Activated naive CD8-positive, alpha-beta T cell treated with anti-CD3 and anti-CD28 coated beads for 36 hours (primary cell): ENCODE data around the gene DHRS1. TPM values are rescaled to one million over a fixed set of nuclear protein-coding genes. Genes with fewer than 3 reads are reported as not detected.
A peak's percentile ranks its signal among the peaks of the same experiment; 100 is the strongest.
"Not testable (repeated sequence)": the region's sequence is repeated elsewhere in the genome, so short reads cannot be mapped to it uniquely, and the experiment has no call there.

Experiments
- DNase-seq: peaks from one replicate; pipeline ENCODE4 v3.0.0; 2021
- H3K27ac Mint-ChIP-seq: one replicate; pipeline ENCODE4 v1.8.0; 2022; ENCODE audit warnings: mild to moderate bottlenecking, moderate library complexity, mixed read lengths
- H3K27me3 Mint-ChIP-seq: one replicate; pipeline ENCODE4 v1.8.0; 2022; ENCODE audit warnings: mild to moderate bottlenecking, mixed read lengths
- H3K36me3 Mint-ChIP-seq: one replicate; pipeline ENCODE4 v1.8.0; 2021; ENCODE audit warnings: mild to moderate bottlenecking, mixed read lengths
- H3K4me1 Mint-ChIP-seq: one replicate; pipeline ENCODE4 v1.8.0; 2021; ENCODE audit warnings: mixed read lengths
- H3K4me3 Mint-ChIP-seq: one replicate; pipeline ENCODE4 v1.8.0; 2022; ENCODE audit warnings: mild to moderate bottlenecking, moderate library complexity, mixed read lengths
- H3K9me3 Mint-ChIP-seq: one replicate; pipeline ENCODE4 v1.8.0; 2022; ENCODE audit warnings: mixed read lengths
- total RNA-seq, 2 experiments: library from RNA; stranded (reverse); gene quantifications; one replicate each; pipeline ENCODE4 v1.2.3, GENCODE V29; 2021

The DHRS1 gene
- total RNA-seq, 2 experiments from 2014 or later: 7.4 to 8.6 TPM

DNA sequence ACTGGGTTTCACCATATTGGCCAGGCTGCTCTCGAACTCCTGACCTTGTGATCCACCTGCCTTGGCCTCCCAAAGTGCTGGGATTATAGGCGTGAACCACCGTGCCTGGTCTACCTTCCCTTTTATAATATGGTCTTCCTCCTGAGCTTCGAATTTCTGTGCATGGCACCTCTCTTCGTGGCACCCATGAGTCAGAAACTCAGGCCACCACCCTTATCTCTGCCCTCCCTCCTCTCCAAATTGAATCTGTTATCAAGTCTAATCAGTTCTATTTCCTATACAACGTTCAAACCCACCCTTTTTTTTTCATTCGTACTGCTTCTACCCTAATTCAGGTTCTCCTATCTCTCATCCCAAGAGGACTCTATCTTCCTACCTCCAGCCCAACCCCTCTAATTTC lies 52.2 kb downstream of the DHRS1 start:
- no peak for DNase-seq
- H3K4me1 Mint-ChIP-seq: peaks cover 40% of the 10 kb centered on the region
- H3K4me3 Mint-ChIP-seq: peak overlapping the region; percentile 30

DNA sequence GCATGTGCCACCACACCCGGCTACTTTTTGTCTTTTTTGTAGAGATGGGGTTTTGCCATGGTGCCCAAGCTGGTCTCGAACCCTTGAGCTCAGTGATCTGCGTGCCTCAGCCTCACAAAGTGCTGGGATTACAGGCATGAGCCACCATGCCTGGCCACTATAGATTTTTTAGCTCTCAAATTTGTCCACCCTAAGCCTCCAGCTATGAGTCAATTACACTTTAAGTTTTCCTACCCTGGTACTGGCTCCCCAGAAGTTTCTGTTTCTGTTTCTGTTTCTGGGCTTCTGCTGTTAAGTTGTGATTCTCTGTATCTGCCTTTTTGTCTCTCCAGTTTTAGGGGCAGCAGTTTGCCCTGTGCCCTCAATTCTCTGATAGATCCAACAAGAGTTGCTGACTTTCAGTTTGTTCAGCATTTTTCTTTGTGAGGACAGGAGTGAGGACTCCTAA lies 52.8 kb downstream of the DHRS1 start:
- Mint-ChIP-seq H3K36me3 (peaks cover 2% of the 10 kb centered on the region), H3K9me3 (no peaks in the 10 kb centered on the region), H3K27me3 (no peaks in the 10 kb centered on the region), H3K27ac (peak overlapping the region; percentile 84), H3K4me3 (peak overlapping the region; percentile 49), H3K4me1 (peaks cover 40% of the 10 kb centered on the region)
- DNase-seq: peak; percentile 21

More for the DNA sequence above, 52.2 kb downstream of the DHRS1 start:
- peak overlapping the region; percentile 77 for H3K27ac Mint-ChIP-seq
- no peaks in the 10 kb centered on the region for H3K27me3 Mint-ChIP-seq
- H3K36me3 Mint-ChIP-seq: peaks cover 2% of the 10 kb centered on the region
- no peaks in the 10 kb centered on the region for H3K9me3 Mint-ChIP-seq

DNA sequence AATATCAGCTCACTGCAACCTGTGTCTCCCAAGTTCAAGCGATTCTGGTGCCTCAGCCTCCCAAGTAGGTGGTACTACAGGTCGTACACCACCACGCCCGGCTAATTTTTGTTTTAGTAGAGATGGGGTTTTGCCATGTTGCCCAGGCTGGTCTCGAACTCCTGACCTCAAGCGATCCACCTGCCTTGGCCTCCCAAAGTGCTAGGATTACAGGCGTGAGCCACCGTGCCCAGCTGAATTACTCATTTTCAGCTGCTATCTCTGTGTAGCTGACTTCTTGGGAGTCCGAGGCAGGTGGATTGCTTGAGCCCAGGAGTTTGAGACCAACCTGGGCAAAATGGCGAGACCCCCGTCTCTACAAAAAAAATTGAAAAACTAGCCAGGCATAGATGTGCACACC lies 54.2 kb downstream of the DHRS1 start:
- H3K4me1 Mint-ChIP-seq: peaks cover 44% of the 10 kb centered on the region

DNA sequence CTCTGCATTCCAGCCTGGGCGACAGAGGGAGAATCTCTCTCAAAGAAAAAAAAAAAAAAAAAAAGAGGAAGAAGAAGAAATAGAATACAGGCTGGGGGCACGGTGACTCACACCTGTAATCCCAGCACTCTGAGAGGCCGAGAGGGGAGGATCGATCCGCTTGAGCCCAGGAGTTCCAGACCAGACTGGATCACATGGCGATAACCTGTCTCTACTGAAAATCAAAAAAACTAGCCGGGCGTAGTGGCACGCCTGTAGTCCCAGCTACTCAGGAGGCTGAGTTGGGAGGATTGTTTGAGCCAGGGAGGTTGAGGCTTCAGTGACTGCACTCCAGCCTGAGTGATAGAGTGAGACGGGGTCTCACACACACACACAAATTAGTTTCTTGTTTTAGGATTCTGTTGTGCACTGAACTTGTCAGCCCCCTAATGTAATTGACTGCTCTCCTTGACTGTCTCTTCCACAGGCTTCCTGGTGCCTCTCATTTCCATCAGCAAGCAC lies 56.2 kb downstream of the DHRS1 start:
- H3K27ac Mint-ChIP-seq: peak overlapping the region; percentile 100
- peaks cover 12% of the 10 kb centered on the region for H3K36me3 Mint-ChIP-seq
- peaks cover 49% of the 10 kb centered on the region for H3K4me1 Mint-ChIP-seq
- no peaks in the 10 kb centered on the region for H3K27me3 Mint-ChIP-seq
- peak overlapping the region; percentile 90 for H3K4me3 Mint-ChIP-seq
- DNase-seq: no peak
- H3K9me3 Mint-ChIP-seq: no peaks in the 10 kb centered on the region

More for the DNA sequence above, 54.2 kb downstream of the DHRS1 start:
- H3K27ac Mint-ChIP-seq, DNase-seq, H3K27me3 Mint-ChIP-seq, H3K36me3 Mint-ChIP-seq, H3K9me3 Mint-ChIP-seq, H3K4me3 Mint-ChIP-seq: not testable (repeated sequence)

DNA sequence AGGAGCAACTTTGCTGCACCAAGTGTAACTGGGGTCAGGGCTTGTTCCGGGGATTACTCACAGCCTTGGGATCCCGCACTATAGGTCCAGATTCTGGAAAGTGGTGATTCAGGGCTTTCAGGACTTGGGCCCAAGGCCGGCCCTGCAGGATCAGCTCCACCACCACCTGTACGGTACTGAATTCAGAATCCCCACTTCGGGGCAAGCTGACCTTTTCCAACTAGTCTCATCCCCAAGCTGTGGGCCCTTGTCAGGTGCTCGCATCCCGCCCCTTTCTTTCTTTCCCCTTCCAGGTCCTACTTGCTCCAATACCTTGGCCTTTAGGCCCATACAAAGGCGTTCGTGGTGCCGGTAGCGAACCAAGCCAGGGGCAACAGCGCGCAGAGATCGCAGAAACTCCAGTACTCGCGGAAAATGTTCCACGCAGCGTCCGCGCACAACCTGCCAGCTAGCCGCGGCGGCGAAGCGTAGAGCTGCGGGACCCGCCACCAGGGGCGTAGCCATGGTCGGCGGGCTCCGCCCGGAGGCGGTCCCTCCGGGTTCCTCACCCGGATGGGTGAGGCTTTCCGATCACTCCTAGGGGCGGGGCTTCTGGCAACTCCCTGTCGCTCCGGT lies 57.6 kb downstream of the DHRS1 start:
- peak overlapping the region; percentile 100 for H3K27ac Mint-ChIP-seq
- peaks cover 49% of the 10 kb centered on the region for H3K4me1 Mint-ChIP-seq
- peak; percentile 96 for DNase-seq
- H3K9me3 Mint-ChIP-seq: no peaks in the 10 kb centered on the region
- H3K27me3 Mint-ChIP-seq: no peaks in the 10 kb centered on the region
- peaks cover 26% of the 10 kb centered on the region for H3K36me3 Mint-ChIP-seq
- peak overlapping the region; percentile 90 for H3K4me3 Mint-ChIP-seq

Other genes starting within 250 kb of the DHRS1 start
- under 1 TPM; 0.43 to 0.56 TPM for gene CARMIL3, start 247.8 kb downstream of the DHRS1 start, total RNA-seq
- gene CPNE6, start 228.2 kb downstream of the DHRS1 start, total RNA-seq: not detected
- 100 to 1,000 TPM; 110 TPM for gene PCK2, start 205.5 kb downstream of the DHRS1 start, total RNA-seq
- 10 to 100 TPM; 56.0 to 56.7 TPM for gene DCAF11, start 185.0 kb downstream of the DHRS1 start, total RNA-seq
- gene NRL, start 184.8 kb downstream of the DHRS1 start, total RNA-seq: 1 to 10 TPM; 1.8 to 2.6 TPM
- under 1 TPM in 1 of 2 experiments, not detected in 1; 0.29 TPM for gene FITM1, start 169.1 kb downstream of the DHRS1 start, total RNA-seq
- gene PSME1, start 163.6 kb downstream of the DHRS1 start, total RNA-seq: 100 to 1,000 TPM; 476 to 479 TPM
- 10 to 100 TPM; 39.1 to 40.1 TPM for gene EMC9, start 158.2 kb downstream of the DHRS1 start, total RNA-seq
- 100 to 1,000 TPM; 541 to 558 TPM for gene PSME2, start 153.2 kb downstream of the DHRS1 start, total RNA-seq
- gene RNF31, start 152.3 kb downstream of the DHRS1 start, total RNA-seq: 10 to 100 TPM; 82.2 to 86.5 TPM
- 100 to 1,000 TPM; 133 to 136 TPM for gene IRF9, start 138.5 kb downstream of the DHRS1 start, total RNA-seq
- gene REC8, start 127.7 kb downstream of the DHRS1 start, total RNA-seq: 10 to 100 TPM; 28.9 to 29.2 TPM
- gene IPO4, start 111.0 kb downstream of the DHRS1 start, total RNA-seq: 100 to 1,000 TPM; 152 to 161 TPM
- 10 to 100 TPM; 20.7 to 22.5 TPM for gene TM9SF1, start 104.3 kb downstream of the DHRS1 start, total RNA-seq
- not detected for gene TSSK4, start 94.1 kb downstream of the DHRS1 start, total RNA-seq
- 10 to 100 TPM; 54.4 to 58.9 TPM for gene CHMP4A, start 86.3 kb downstream of the DHRS1 start, total RNA-seq
- gene MDP1, start 83.7 kb downstream of the DHRS1 start, total RNA-seq: 10 to 100 TPM; 19.4 to 20.9 TPM
- gene NEDD8, start 67.4 kb downstream of the DHRS1 start, total RNA-seq: 100 to 1,000 TPM; 194 to 201 TPM
- 10 to 100 TPM; 44.5 to 48.4 TPM for gene GMPR2, start 66.9 kb downstream of the DHRS1 start, total RNA-seq
- 10 to 100 TPM; 68.2 to 71.1 TPM for gene TINF2, start 57.2 kb downstream of the DHRS1 start, total RNA-seq
- 1 to 10 TPM; 2.6 to 3.3 TPM for gene TGM1, start 36.6 kb downstream of the DHRS1 start, total RNA-seq
- 10 to 100 TPM; 34.5 to 36.1 TPM for gene RABGGTA, start 28.2 kb downstream of the DHRS1 start, total RNA-seq
- gene NOP9, start 70 bp upstream of the DHRS1 start, total RNA-seq: 10 to 100 TPM; 40.9 to 45.0 TPM
- gene CIDEB, start 8.2 kb upstream of the DHRS1 start, total RNA-seq: 1 to 10 TPM; 6.0 to 6.7 TPM
- 10 to 100 TPM; 11.5 TPM for gene LTB4R2, start 10.4 kb upstream of the DHRS1 start, total RNA-seq
- gene LTB4R, start 11.7 kb upstream of the DHRS1 start, total RNA-seq: 10 to 100 TPM in 1 of 2 experiments, 1 to 10 TPM in 1; 9.3 to 10.3 TPM
- gene ADCY4, start 35.3 kb upstream of the DHRS1 start, total RNA-seq: 1 to 10 TPM in 1 of 2 experiments, under 1 TPM in 1; 0.70 to 1.0 TPM
- gene RIPK3, start 40.2 kb upstream of the DHRS1 start, total RNA-seq: 1 to 10 TPM; 5.4 to 6.3 TPM
- gene NFATC4, start 68.4 kb upstream of the DHRS1 start, total RNA-seq: 1 to 10 TPM in 1 of 2 experiments, under 1 TPM in 1; 0.54 to 1.1 TPM
- under 1 TPM; 0.08 to 0.10 TPM for gene NYNRIN, start 99.2 kb upstream of the DHRS1 start, total RNA-seq
- gene CBLN3, start 129.9 kb upstream of the DHRS1 start, total RNA-seq: 1 to 10 TPM; 5.5 to 6.4 TPM
- gene KHNYN, start 130.2 kb upstream of the DHRS1 start, total RNA-seq: 10 to 100 TPM; 47.3 to 48.7 TPM
- 10 to 100 TPM; 57.8 to 59.0 TPM for gene SDR39U1, start 143.0 kb upstream of the DHRS1 start, total RNA-seq
- gene CMA1, start 208.5 kb upstream of the DHRS1 start, total RNA-seq: under 1 TPM; 0.25 to 0.50 TPM